H1 (cell line): ENCODE measurements around the gene CTNNBL1. TPM values are rescaled to one million over a fixed set of nuclear protein-coding genes. Genes with fewer than 3 reads are reported as not detected.

ENCODE experiments used
- CTCF ChIA-PET: fragments of 300-600 bp; sonication (Branson Sonifier 250); formaldehyde crosslinking; loops from one replicate; lab custom pipeline; 2021; ENCODE audit not compliant: partially characterized antibody; lab: Charles Lee
- POLR2A ChIA-PET: fragments of 300-600 bp; sonication (Branson Sonifier 250); formaldehyde crosslinking; loops from one replicate; lab custom pipeline; 2021; ENCODE audit warnings: inconsistent platforms; ENCODE audit not compliant: partially characterized antibody; lab: Charles Lee
- DNase-seq, 2 experiments: peaks; one replicate each; pipeline versions ENCODE4 v3.0.0 to v3.0.0-alpha.2; 2010 to 2022; ENCODE audit warnings: low spot score in 2 of 2, low read depth in 1 of 2, mixed read lengths in 1 of 2
- FAIRE-seq: peaks from 2 replicates; lab custom pipeline; 2011; peaks lifted over from hg19 to GRCh38; lab: Jason Lieb, UNC
- H2AFZ ChIP-seq: 2 replicates; pipeline ENCODE4 v1.8.1; 2012; ENCODE audit warnings: low read length, inconsistent platforms
- H2AK5ac ChIP-seq: 2 replicates; pipeline ENCODE4 v1.6.1; 2013; ENCODE audit warnings: low read depth, low read length
- H2BK120ac ChIP-seq: replicated peaks from 2 replicates; pipeline ENCODE3; 2013; ENCODE audit warnings: low read depth, low read length, inconsistent platforms
- H2BK12ac ChIP-seq: 2 replicates; pipeline ENCODE4 v1.6.1; 2013; ENCODE audit warnings: low read depth, low read length
- H2BK15ac ChIP-seq: 2 replicates; pipeline ENCODE4 v1.6.1; 2013; ENCODE audit warnings: low read length
- H2BK20ac ChIP-seq: 2 replicates; pipeline ENCODE4 v1.6.1; 2013; ENCODE audit warnings: low read length
- H2BK5ac ChIP-seq: 2 replicates; pipeline ENCODE4 v1.6.1; 2013; ENCODE audit warnings: low read depth, low read length
- H3K14ac ChIP-seq: 2 replicates; pipeline ENCODE4 v1.6.1; 2013; ENCODE audit warnings: inconsistent platforms; ENCODE audit not compliant: insufficient read length
- H3K18ac ChIP-seq: 2 replicates; pipeline ENCODE4 v1.6.1; 2013; ENCODE audit warnings: low read length; ENCODE audit errors: extremely low read depth
- H3K23ac ChIP-seq: 2 replicates; pipeline ENCODE4 v1.6.1; 2013; ENCODE audit warnings: inconsistent platforms; ENCODE audit not compliant: insufficient read length
- H3K23me2 ChIP-seq: 2 replicates; pipeline ENCODE4 v1.6.1; 2013; ENCODE audit warnings: low read depth, low read length
- H3K27ac ChIP-seq: 2 replicates; pipeline ENCODE4 v1.6.1; 2011; ENCODE audit warnings: low read depth, low read length, inconsistent platforms
- H3K27me3 ChIP-seq, 4 experiments: replicated peaks in 1 of 4; 1 replicate in 1 of 4; 2 replicates in 3 of 4; pipeline versions ENCODE4 v1.6.1 to v1.8.1; 2011 to 2013; ENCODE audit warnings: low read length in 3 of 4, mild to moderate bottlenecking in 3 of 4, inconsistent platforms in 2 of 4, mixed read lengths in 2 of 4, moderate library complexity in 1 of 4; ENCODE audit not compliant: control insufficient read depth in 3 of 4, insufficient read depth in 3 of 4; ENCODE audit errors: extremely low read depth in 1 of 4
- H3K36me3 ChIP-seq, 4 experiments: 2 replicates each; pipeline versions ENCODE4 v1.6.1 to v1.8.1; 2011 to 2013; ENCODE audit warnings: mild to moderate bottlenecking in 4 of 4, low read length in 3 of 4, moderate library complexity in 2 of 4, control low read depth in 1 of 4, inconsistent platforms in 1 of 4; ENCODE audit not compliant: insufficient read depth in 4 of 4, control insufficient read depth in 2 of 4
- H3K4ac ChIP-seq: replicated peaks from 2 replicates; pipeline ENCODE3; 2013; ENCODE audit warnings: low read length, low read depth, mixed read lengths, inconsistent platforms; ENCODE audit not compliant: insufficient read length
- H3K4me1 ChIP-seq, 4 experiments: replicated peaks in 1 of 4; 1 replicate in 1 of 4; 2 replicates in 3 of 4; pipeline versions ENCODE4 v1.6.1 to v1.8.1; 2011 to 2013; ENCODE audit warnings: low read length in 3 of 4, inconsistent platforms in 2 of 4, mixed read lengths in 1 of 4; ENCODE audit not compliant: insufficient read depth in 4 of 4, control insufficient read depth in 3 of 4
- H3K4me2 ChIP-seq, 2 experiments: 2 replicates each; pipeline versions ENCODE4 v1.6.1 to v1.8.1; 2011 to 2013; ENCODE audit warnings: low read depth in 2 of 2, low read length in 2 of 2, control low read depth in 1 of 2, inconsistent platforms in 1 of 2, mild to moderate bottlenecking in 1 of 2; ENCODE audit not compliant: insufficient read depth in 1 of 2
- H3K4me3 ChIP-seq, 4 experiments: fragments of 200-600, 300-600 bp in 1 of 4; sonication (generic), shearing (Covaris generic), sonication (Bioruptor Twin) in 1 of 4; 2 replicates each; pipeline versions ENCODE4 v1.5.1 to v1.8.1; 2011 to 2016; ENCODE audit warnings: low read length in 4 of 4, low read depth in 3 of 4, control low read depth in 2 of 4, inconsistent platforms in 2 of 4, mild to moderate bottlenecking in 2 of 4, mixed read lengths in 1 of 4, moderate library complexity in 1 of 4; ENCODE audit not compliant: insufficient read depth in 2 of 4; ENCODE audit errors: extremely low read depth in 1 of 4
- H3K56ac ChIP-seq: replicated peaks from 2 replicates; pipeline ENCODE3; 2013; ENCODE audit warnings: low read depth, mild to moderate bottlenecking, mixed read lengths, low read length, inconsistent platforms; ENCODE audit not compliant: insufficient read length
- H3K79me1 ChIP-seq: 2 replicates; pipeline ENCODE4 v1.6.1; 2013; ENCODE audit warnings: low read depth, low read length, control low read depth
- H3K79me2 ChIP-seq, 2 experiments: 2 replicates each; pipeline versions ENCODE4 v1.6.1 to v1.8.1; 2012 to 2013; ENCODE audit warnings: low read length in 2 of 2, mild to moderate bottlenecking in 2 of 2, inconsistent platforms in 1 of 2; ENCODE audit not compliant: insufficient read depth in 2 of 2, control insufficient read depth in 1 of 2
- H3K9ac ChIP-seq, 4 experiments: replicated peaks in 1 of 4; 1 replicate in 1 of 4; 2 replicates in 3 of 4; pipeline versions ENCODE4 v1.6.1 to v1.8.1; 2011 to 2013; ENCODE audit warnings: low read depth in 3 of 4, low read length in 3 of 4, control low read depth in 2 of 4, mild to moderate bottlenecking in 2 of 4, moderate library complexity in 2 of 4, inconsistent platforms in 1 of 4; ENCODE audit errors: extremely low read depth in 1 of 4
- H3K9me3 ChIP-seq, 2 experiments: 2 replicates each; pipeline versions ENCODE4 v1.6.1 to v1.8.1; 2012 to 2013; ENCODE audit warnings: mild to moderate bottlenecking in 2 of 2, moderate library complexity in 2 of 2, control low read depth in 1 of 2, inconsistent platforms in 1 of 2, low read depth in 1 of 2, low read length in 1 of 2, mixed read lengths in 1 of 2; ENCODE audit not compliant: insufficient read depth in 2 of 2
- H4K20me1 ChIP-seq, 2 experiments: replicated peaks in 1 of 2; 2 replicates each; pipeline versions ENCODE3 to v1.8.1; 2011 to 2013; ENCODE audit warnings: inconsistent platforms in 2 of 2, low read length in 2 of 2, mild to moderate bottlenecking in 1 of 2; ENCODE audit not compliant: insufficient read depth in 2 of 2, control insufficient read depth in 1 of 2
- H4K5ac ChIP-seq: 2 replicates; pipeline ENCODE4 v1.6.1; 2013; ENCODE audit warnings: low read length, low read depth, mixed read lengths, inconsistent platforms; ENCODE audit not compliant: insufficient read length
- H4K8ac ChIP-seq: 2 replicates; pipeline ENCODE4 v1.8.0; 2013; ENCODE audit warnings: mild to moderate bottlenecking, moderate library complexity, low read length, inconsistent platforms; ENCODE audit not compliant: insufficient read depth; ENCODE audit errors: extremely low read depth
- H4K91ac ChIP-seq: replicated peaks from 2 replicates; pipeline ENCODE3; 2013; ENCODE audit warnings: low read length, mixed read lengths, inconsistent platforms; ENCODE audit not compliant: insufficient read length
- CEBPB ChIP-seq: IDR thresholded peaks from 2 replicates; pipeline ENCODE4 v1.6.1; 2012; ENCODE audit warnings: low read depth, low read length
- CHD1 ChIP-seq: IDR thresholded peaks from 2 replicates; pipeline ENCODE4 v1.6.1; 2012; ENCODE audit warnings: low read depth, low read length, improper control_type of control experiment
- SIN3A ChIP-seq, 2 experiments: IDR thresholded peaks in 1 of 2; conservative IDR thresholded peaks in 1 of 2; 2 replicates each; pipeline ENCODE4 v1.6.1; 2011 to 2012; ENCODE audit warnings: low read length in 2 of 2, improper control_type of control experiment in 1 of 2, low read depth in 1 of 2, mild to moderate bottlenecking in 1 of 2
- WGBS, 2 experiments: shearing (Covaris generic) in 1 of 2; methylation state at CpG; one replicate each; pipeline versions ENCODE4 v1.1.6 to v1.1.7; 2013 to 2015; ENCODE audit warnings: low lambda C conversion rate in 2 of 2, mixed read lengths in 2 of 2, inconsistent platforms in 1 of 2, low coverage in 1 of 2, missing lambda C conversion rate in 1 of 2; ENCODE audit not compliant: insufficient replicate concordance in 2 of 2, insufficient coverage in 1 of 2, insufficient read length in 1 of 2; ENCODE audit errors: extremely low coverage in 1 of 2, missing lambda C conversion rate in 1 of 2; 5-methylcytosine and 5-hydroxymethylcytosine counted together
- polyA plus RNA-seq, 7 experiments: library from polyadenylated mRNA; depleted of rRNA in 3 of 7; stranded (reverse) in 5 of 7; unstranded in 2 of 7; fragments of >200 nt in 5 of 7; fragments of 200-250 nt in 2 of 7; gene quantifications; 1 replicate in 5 of 7; 2 replicates in 1 of 7; 4 replicates in 1 of 7; pipeline versions ENCODE4 v1.2.1 to v1.2.3, GENCODE V29; 2011 to 2013; ENCODE audit warnings: missing spikeins in 2 of 7, mixed read lengths in 2 of 7
- total RNA-seq: library from RNA; stranded (reverse); fragmentation: NEBNext Ultra II Directional; extraction: Animal tissue kit (Norgen Biotek cat#: 25700); gene quantifications from 2 replicates; pipeline ENCODE4 v1.2.1, GENCODE V29; 2021

Gene CTNNBL1
- total and polyA plus RNA-seq, 2 of the 8 experiments (the other 6 are each of a cell fraction or from before 2014, with no cell fraction given), result 19.6 to 81.6 TPM

GRCh38 chr20:37770908-37771307 lies 77.1 kb downstream of the CTNNBL1 start:
- Histone ChIP-seq H3K4me1 (no peaks in the 10 kb centered on the region), H3K27ac (no peak overlapping the region), H3K56ac (no peak overlapping the region)
- peak; percentile 68; the same call in 1 of the 2 replicates for TF ChIP-seq CEBPB
- TF ChIP-seq CHD1, result no peak
- TF ChIP-seq SIN3A (conservative IDR thresholded peaks at IDR 0.05 in 1 of 2, IDR thresholded peaks at IDR 0.05 in 1 of 2; ENCODE audit: low read depth in 1 of 2, low read length in 2 of 2), result no peak
- TF ChIP-seq, all 59 proteins: peak for 1
- H2BK12ac ChIP-seq, result no peak overlapping the region
- no peak overlapping the region for H2BK120ac ChIP-seq
- no peak overlapping the region for H4K5ac ChIP-seq
- no peak overlapping the region for H2AFZ ChIP-seq
- no peak overlapping the region for H4K8ac ChIP-seq
- no peak overlapping the region for H2AK5ac ChIP-seq
- H3K4me3 ChIP-seq, result no peak overlapping the region
- WGBS, 2 experiments, result 88% methylated on average over 5 of the region's 5 CpGs; no CpG with 5 or more reads in 1 of the 2 experiments
- H3K4me2 ChIP-seq, result no peak overlapping the region
- no peak overlapping the region for H3K4ac ChIP-seq
- no peaks in the 10 kb centered on the region for H3K9me3 ChIP-seq
- ChIA-PET POLR2A (no interaction called here), CTCF (interaction anchor here (1.6 kb wide), 1 partner anchor 10 kb away, joined by 5 read pairs; no protein-coding TSS in a partner anchor)
- no peak overlapping the region for H3K9ac ChIP-seq
- H3K27me3 ChIP-seq, result no peaks in the 10 kb centered on the region
- no peaks in the 10 kb centered on the region for H3K79me2 ChIP-seq
- no peak overlapping the region for H3K14ac ChIP-seq
- H2BK15ac ChIP-seq, result no peak overlapping the region
- H2BK5ac ChIP-seq, result no peak overlapping the region
- no peaks in the 10 kb centered on the region; a peak in 1 of 8 replicates for H3K36me3 ChIP-seq
- no peaks in the 10 kb centered on the region for H3K23me2 ChIP-seq
- H3K23ac ChIP-seq, result no peak overlapping the region
- no peaks in the 10 kb centered on the region for H4K20me1 ChIP-seq
- no peak overlapping the region for H4K91ac ChIP-seq
- no peak overlapping the region for H3K18ac ChIP-seq
- no peak overlapping the region for H2BK20ac ChIP-seq
- DNase-seq, result no peak
- no peak for FAIRE-seq
- H3K79me1 ChIP-seq, result no peaks in the 10 kb centered on the region
